Measurements from ENCODE around the gene CASP12. TPM values are rescaled to one million over a fixed set of nuclear protein-coding genes. Genes with fewer than 3 reads are reported as not detected.

Gene CASP12
- total RNA-seq, 1 donor from 2014 or later: not detected

- Mint-ChIP-seq H3K36me3 (no peaks in the 10 kb centered on the region), H3K9me3 (peaks cover 7% of the 10 kb centered on the region), H3K27ac (no peak overlapping the region), H3K27me3 (no peaks in the 10 kb centered on the region), H3K4me1 (ENCODE audit: unreplicated experiment) (no peaks in the 10 kb centered on the region), H3K4me3 (no peak overlapping the region)
- no peak for DNase-seq (ENCODE audit: extremely low spot score, unreplicated experiment)
- no peak for TF ChIP-seq CTCF (conservative IDR thresholded peaks at IDR 0.05)
Measured at GRCh38 chr11:104843150-104843836, 55.0 kb downstream of the CASP12 start.

GRCh38 chr11:104841973-104842525 lies 56.2 kb downstream of the CASP12 start:
- DNase-seq (ENCODE audit: extremely low spot score, unreplicated experiment): no peak
- Mint-ChIP-seq H3K27me3 (no peaks in the 10 kb centered on the region), H3K9me3 (peaks cover 7% of the 10 kb centered on the region), H3K27ac (no peak overlapping the region), H3K36me3 (no peaks in the 10 kb centered on the region), H3K4me3 (no peak overlapping the region), H3K4me1 (ENCODE audit: unreplicated experiment) (no peaks in the 10 kb centered on the region)
- TF ChIP-seq CTCF (conservative IDR thresholded peaks at IDR 0.05): no peak

GRCh38 chr11:104841185-104841584 lies 57.1 kb downstream of the CASP12 start:
- H3K36me3 Mint-ChIP-seq: no peaks in the 10 kb centered on the region
- DNase-seq (ENCODE audit: extremely low spot score, unreplicated experiment): no peak
- H3K27me3 Mint-ChIP-seq: no peaks in the 10 kb centered on the region
- no peak overlapping the region for H3K27ac Mint-ChIP-seq
- TF ChIP-seq CTCF (conservative IDR thresholded peaks at IDR 0.05): no peak
- no peaks in the 10 kb centered on the region for H3K4me1 Mint-ChIP-seq (ENCODE audit: unreplicated experiment)
- no peak overlapping the region for H3K4me3 Mint-ChIP-seq
- H3K9me3 Mint-ChIP-seq: peaks cover 7% of the 10 kb centered on the region

GRCh38 chr11:104837969-104838639 lies 60.2 kb downstream of the CASP12 start:
- Mint-ChIP-seq H3K27ac (no peak overlapping the region), H3K9me3 (peaks cover 7% of the 10 kb centered on the region), H3K36me3 (no peaks in the 10 kb centered on the region), H3K27me3 (no peaks in the 10 kb centered on the region), H3K4me3 (no peak overlapping the region), H3K4me1 (ENCODE audit: unreplicated experiment) (no peaks in the 10 kb centered on the region)
- DNase-seq (ENCODE audit: extremely low spot score, unreplicated experiment): no peak
- no peak for TF ChIP-seq CTCF (conservative IDR thresholded peaks at IDR 0.05)

GRCh38 chr11:104836691-104837090 lies 61.6 kb downstream of the CASP12 start:
- Mint-ChIP-seq H3K4me1 (ENCODE audit: unreplicated experiment) (no peaks in the 10 kb centered on the region), H3K36me3 (no peaks in the 10 kb centered on the region), H3K4me3 (no peak overlapping the region), H3K27me3 (no peaks in the 10 kb centered on the region), H3K9me3 (peaks cover 7% of the 10 kb centered on the region), H3K27ac (no peak overlapping the region)
- DNase-seq (ENCODE audit: extremely low spot score, unreplicated experiment): no peak
- TF ChIP-seq CTCF (conservative IDR thresholded peaks at IDR 0.05): no peak

Other genes starting within 250 kb of the CASP12 start
- gene CASP4, start 70.1 kb upstream of the CASP12 start, total RNA-seq (ENCODE audit: low replicate concordance): 18.4 and 50.3 TPM in 2 replicates
- gene CASP5, start 124.7 kb upstream of the CASP12 start, total RNA-seq (ENCODE audit: low replicate concordance): 0.95 TPM in 1 of 2 replicates, not detected in the other
- gene CASP1, start 136.7 kb upstream of the CASP12 start, total RNA-seq (ENCODE audit: low replicate concordance): 13.0 and 13.3 TPM in 2 replicates
- gene CARD16, start 146.9 kb upstream of the CASP12 start, total RNA-seq (ENCODE audit: low replicate concordance): 6.2 and 12.7 TPM in 2 replicates
- gene CARD18, start 241.3 kb upstream of the CASP12 start, total RNA-seq (ENCODE audit: low replicate concordance): not detected in 2 replicates